H1 (cell line): ENCODE data around the gene EVI5. TPM values are rescaled to one million over a fixed set of nuclear protein-coding genes. Genes with fewer than 3 reads are reported as not detected.

Source experiments
- CTCF ChIA-PET: fragments of 300-600 bp; sonication (Branson Sonifier 250); formaldehyde crosslinking; loops from one replicate; lab custom pipeline; 2021; ENCODE audit not compliant: partially characterized antibody; lab: Charles Lee
- POLR2A ChIA-PET: fragments of 300-600 bp; sonication (Branson Sonifier 250); formaldehyde crosslinking; loops from one replicate; lab custom pipeline; 2021; ENCODE audit warnings: inconsistent platforms; ENCODE audit not compliant: partially characterized antibody; lab: Charles Lee
- DNase-seq, 2 experiments: peaks; one replicate each; pipeline versions ENCODE4 v3.0.0 to v3.0.0-alpha.2; 2010 to 2022; ENCODE audit warnings: low spot score in 2 of 2, low read depth in 1 of 2, mixed read lengths in 1 of 2
- FAIRE-seq: peaks from 2 replicates; lab custom pipeline; 2011; peaks lifted over from hg19 to GRCh38; lab: Jason Lieb, UNC
- H2AFZ ChIP-seq: 2 replicates; pipeline ENCODE4 v1.8.1; 2012; ENCODE audit warnings: low read length, inconsistent platforms
- H2AK5ac ChIP-seq: 2 replicates; pipeline ENCODE4 v1.6.1; 2013; ENCODE audit warnings: low read depth, low read length
- H2BK120ac ChIP-seq: replicated peaks from 2 replicates; pipeline ENCODE3; 2013; ENCODE audit warnings: low read depth, low read length, inconsistent platforms
- H2BK12ac ChIP-seq: 2 replicates; pipeline ENCODE4 v1.6.1; 2013; ENCODE audit warnings: low read depth, low read length
- H2BK15ac ChIP-seq: 2 replicates; pipeline ENCODE4 v1.6.1; 2013; ENCODE audit warnings: low read length
- H2BK20ac ChIP-seq: 2 replicates; pipeline ENCODE4 v1.6.1; 2013; ENCODE audit warnings: low read length
- H2BK5ac ChIP-seq: 2 replicates; pipeline ENCODE4 v1.6.1; 2013; ENCODE audit warnings: low read depth, low read length
- H3K14ac ChIP-seq: 2 replicates; pipeline ENCODE4 v1.6.1; 2013; ENCODE audit warnings: inconsistent platforms; ENCODE audit not compliant: insufficient read length
- H3K18ac ChIP-seq: 2 replicates; pipeline ENCODE4 v1.6.1; 2013; ENCODE audit warnings: low read length; ENCODE audit errors: extremely low read depth
- H3K23ac ChIP-seq: 2 replicates; pipeline ENCODE4 v1.6.1; 2013; ENCODE audit warnings: inconsistent platforms; ENCODE audit not compliant: insufficient read length
- H3K23me2 ChIP-seq: 2 replicates; pipeline ENCODE4 v1.6.1; 2013; ENCODE audit warnings: low read depth, low read length
- H3K27ac ChIP-seq: 2 replicates; pipeline ENCODE4 v1.6.1; 2011; ENCODE audit warnings: low read depth, low read length, inconsistent platforms
- H3K27me3 ChIP-seq, 4 experiments: replicated peaks in 1 of 4; 1 replicate in 1 of 4; 2 replicates in 3 of 4; pipeline versions ENCODE4 v1.6.1 to v1.8.1; 2011 to 2013; ENCODE audit warnings: low read length in 3 of 4, mild to moderate bottlenecking in 3 of 4, inconsistent platforms in 2 of 4, mixed read lengths in 2 of 4, moderate library complexity in 1 of 4; ENCODE audit not compliant: control insufficient read depth in 3 of 4, insufficient read depth in 3 of 4; ENCODE audit errors: extremely low read depth in 1 of 4
- H3K36me3 ChIP-seq, 4 experiments: 2 replicates each; pipeline versions ENCODE4 v1.6.1 to v1.8.1; 2011 to 2013; ENCODE audit warnings: mild to moderate bottlenecking in 4 of 4, low read length in 3 of 4, moderate library complexity in 2 of 4, control low read depth in 1 of 4, inconsistent platforms in 1 of 4; ENCODE audit not compliant: insufficient read depth in 4 of 4, control insufficient read depth in 2 of 4
- H3K4ac ChIP-seq: replicated peaks from 2 replicates; pipeline ENCODE3; 2013; ENCODE audit warnings: low read length, low read depth, mixed read lengths, inconsistent platforms; ENCODE audit not compliant: insufficient read length
- H3K4me1 ChIP-seq, 4 experiments: replicated peaks in 1 of 4; 1 replicate in 1 of 4; 2 replicates in 3 of 4; pipeline versions ENCODE4 v1.6.1 to v1.8.1; 2011 to 2013; ENCODE audit warnings: low read length in 3 of 4, inconsistent platforms in 2 of 4, mixed read lengths in 1 of 4; ENCODE audit not compliant: insufficient read depth in 4 of 4, control insufficient read depth in 3 of 4
- H3K4me2 ChIP-seq, 2 experiments: 2 replicates each; pipeline versions ENCODE4 v1.6.1 to v1.8.1; 2011 to 2013; ENCODE audit warnings: low read depth in 2 of 2, low read length in 2 of 2, control low read depth in 1 of 2, inconsistent platforms in 1 of 2, mild to moderate bottlenecking in 1 of 2; ENCODE audit not compliant: insufficient read depth in 1 of 2
- H3K4me3 ChIP-seq, 4 experiments: fragments of 200-600, 300-600 bp in 1 of 4; sonication (generic), shearing (Covaris generic), sonication (Bioruptor Twin) in 1 of 4; 2 replicates each; pipeline versions ENCODE4 v1.5.1 to v1.8.1; 2011 to 2016; ENCODE audit warnings: low read length in 4 of 4, low read depth in 3 of 4, control low read depth in 2 of 4, inconsistent platforms in 2 of 4, mild to moderate bottlenecking in 2 of 4, mixed read lengths in 1 of 4, moderate library complexity in 1 of 4; ENCODE audit not compliant: insufficient read depth in 2 of 4; ENCODE audit errors: extremely low read depth in 1 of 4
- H3K56ac ChIP-seq: replicated peaks from 2 replicates; pipeline ENCODE3; 2013; ENCODE audit warnings: low read depth, mild to moderate bottlenecking, mixed read lengths, low read length, inconsistent platforms; ENCODE audit not compliant: insufficient read length
- H3K79me1 ChIP-seq: 2 replicates; pipeline ENCODE4 v1.6.1; 2013; ENCODE audit warnings: low read depth, low read length, control low read depth
- H3K79me2 ChIP-seq, 2 experiments: 2 replicates each; pipeline versions ENCODE4 v1.6.1 to v1.8.1; 2012 to 2013; ENCODE audit warnings: low read length in 2 of 2, mild to moderate bottlenecking in 2 of 2, inconsistent platforms in 1 of 2; ENCODE audit not compliant: insufficient read depth in 2 of 2, control insufficient read depth in 1 of 2
- H3K9ac ChIP-seq, 4 experiments: replicated peaks in 1 of 4; 1 replicate in 1 of 4; 2 replicates in 3 of 4; pipeline versions ENCODE4 v1.6.1 to v1.8.1; 2011 to 2013; ENCODE audit warnings: low read depth in 3 of 4, low read length in 3 of 4, control low read depth in 2 of 4, mild to moderate bottlenecking in 2 of 4, moderate library complexity in 2 of 4, inconsistent platforms in 1 of 4; ENCODE audit errors: extremely low read depth in 1 of 4
- H3K9me3 ChIP-seq, 2 experiments: 2 replicates each; pipeline versions ENCODE4 v1.6.1 to v1.8.1; 2012 to 2013; ENCODE audit warnings: mild to moderate bottlenecking in 2 of 2, moderate library complexity in 2 of 2, control low read depth in 1 of 2, inconsistent platforms in 1 of 2, low read depth in 1 of 2, low read length in 1 of 2, mixed read lengths in 1 of 2; ENCODE audit not compliant: insufficient read depth in 2 of 2
- H4K20me1 ChIP-seq, 2 experiments: replicated peaks in 1 of 2; 2 replicates each; pipeline versions ENCODE3 to v1.8.1; 2011 to 2013; ENCODE audit warnings: inconsistent platforms in 2 of 2, low read length in 2 of 2, mild to moderate bottlenecking in 1 of 2; ENCODE audit not compliant: insufficient read depth in 2 of 2, control insufficient read depth in 1 of 2
- H4K5ac ChIP-seq: 2 replicates; pipeline ENCODE4 v1.6.1; 2013; ENCODE audit warnings: low read length, low read depth, mixed read lengths, inconsistent platforms; ENCODE audit not compliant: insufficient read length
- H4K8ac ChIP-seq: 2 replicates; pipeline ENCODE4 v1.8.0; 2013; ENCODE audit warnings: mild to moderate bottlenecking, moderate library complexity, low read length, inconsistent platforms; ENCODE audit not compliant: insufficient read depth; ENCODE audit errors: extremely low read depth
- H4K91ac ChIP-seq: replicated peaks from 2 replicates; pipeline ENCODE3; 2013; ENCODE audit warnings: low read length, mixed read lengths, inconsistent platforms; ENCODE audit not compliant: insufficient read length
- CBX8 ChIP-seq: fragments of 300-800, 300-1000 bp; sonication (generic); IDR thresholded peaks from 2 replicates; pipeline ENCODE4 v1.7.1; 2016; ENCODE audit warnings: low read depth, low read length, borderline replicate concordance
- CHD2 ChIP-seq: IDR thresholded peaks from 2 replicates; pipeline ENCODE4 v1.6.1; 2012; ENCODE audit warnings: low read length, improper control_type of control experiment
- KDM1A ChIP-seq: fragments of 200-600, 300-600 bp; sonication (generic); IDR thresholded peaks from 2 replicates; pipeline ENCODE4 v1.7.1; 2016; ENCODE audit warnings: mild to moderate bottlenecking, low read length, borderline replicate concordance
- MAFK ChIP-seq: IDR thresholded peaks from 2 replicates; pipeline ENCODE4 v1.6.1; 2012; ENCODE audit warnings: low read depth, mild to moderate bottlenecking, improper control_type of control experiment, low read length
- POU5F1 ChIP-seq: IDR thresholded peaks from 2 replicates; pipeline ENCODE4 v1.6.1; 2011; ENCODE audit warnings: low read depth, mild to moderate bottlenecking, low read length, moderate library complexity
- RBBP5 ChIP-seq: IDR thresholded peaks from 2 replicates; pipeline ENCODE4 v1.7.1; 2012; ENCODE audit warnings: low read depth, mild to moderate bottlenecking, inconsistent platforms, low read length, moderate library complexity, borderline replicate concordance
- SAP30 ChIP-seq: fragments of 300-600 bp; sonication (generic); IDR thresholded peaks from 2 replicates; pipeline ENCODE4 v1.7.1; 2012; ENCODE audit warnings: low read length, moderate library complexity, mild to moderate bottlenecking, inconsistent platforms; ENCODE audit not compliant: insufficient read depth, insufficient replicate concordance
- SIX5 ChIP-seq: IDR thresholded peaks from 2 replicates; pipeline ENCODE4 v1.6.1; 2011; ENCODE audit warnings: mild to moderate bottlenecking, low read depth, low read length
- SP1 ChIP-seq: IDR thresholded peaks from 2 replicates; pipeline ENCODE4 v1.6.1; 2011; ENCODE audit warnings: low read depth, low read length
- TBP ChIP-seq: IDR thresholded peaks from 2 replicates; pipeline ENCODE4 v1.6.1; 2011; ENCODE audit warnings: low read depth, low read length, improper control_type of control experiment
- WGBS, 2 experiments: shearing (Covaris generic) in 1 of 2; methylation state at CpG; one replicate each; pipeline versions ENCODE4 v1.1.6 to v1.1.7; 2013 to 2015; ENCODE audit warnings: low lambda C conversion rate in 2 of 2, mixed read lengths in 2 of 2, inconsistent platforms in 1 of 2, low coverage in 1 of 2, missing lambda C conversion rate in 1 of 2; ENCODE audit not compliant: insufficient replicate concordance in 2 of 2, insufficient coverage in 1 of 2, insufficient read length in 1 of 2; ENCODE audit errors: extremely low coverage in 1 of 2, missing lambda C conversion rate in 1 of 2; 5-methylcytosine and 5-hydroxymethylcytosine counted together
- polyA plus RNA-seq, 7 experiments: library from polyadenylated mRNA; depleted of rRNA in 3 of 7; stranded (reverse) in 5 of 7; unstranded in 2 of 7; fragments of >200 nt in 5 of 7; fragments of 200-250 nt in 2 of 7; gene quantifications; 1 replicate in 5 of 7; 2 replicates in 1 of 7; 4 replicates in 1 of 7; pipeline versions ENCODE4 v1.2.1 to v1.2.3, GENCODE V29; 2011 to 2013; ENCODE audit warnings: missing spikeins in 2 of 7, mixed read lengths in 2 of 7
- total RNA-seq: library from RNA; stranded (reverse); fragmentation: NEBNext Ultra II Directional; extraction: Animal tissue kit (Norgen Biotek cat#: 25700); gene quantifications from 2 replicates; pipeline ENCODE4 v1.2.1, GENCODE V29; 2021
- TF ChIP-seq, protein P1 (sequence below), 3 experiments: IDR thresholded peaks; 1 replicate in 2 of 3; 2 replicates in 1 of 3; pipeline versions ENCODE4 v1.5.1 to v1.6.1; 2011; ENCODE audit warnings: low read length in 3 of 3, mild to moderate bottlenecking in 3 of 3, inconsistent platforms in 2 of 3, low read depth in 1 of 3, moderate library complexity in 1 of 3; ENCODE audit not compliant: insufficient read depth in 1 of 3; ENCODE audit errors: control extremely low read depth in 1 of 3

EVI5 gene
- total and polyA plus RNA-seq, 2 of the 8 experiments (the other 6 are each of a cell fraction or from before 2014, with no cell fraction given): 1.7 to 13.7 TPM

DNA sequence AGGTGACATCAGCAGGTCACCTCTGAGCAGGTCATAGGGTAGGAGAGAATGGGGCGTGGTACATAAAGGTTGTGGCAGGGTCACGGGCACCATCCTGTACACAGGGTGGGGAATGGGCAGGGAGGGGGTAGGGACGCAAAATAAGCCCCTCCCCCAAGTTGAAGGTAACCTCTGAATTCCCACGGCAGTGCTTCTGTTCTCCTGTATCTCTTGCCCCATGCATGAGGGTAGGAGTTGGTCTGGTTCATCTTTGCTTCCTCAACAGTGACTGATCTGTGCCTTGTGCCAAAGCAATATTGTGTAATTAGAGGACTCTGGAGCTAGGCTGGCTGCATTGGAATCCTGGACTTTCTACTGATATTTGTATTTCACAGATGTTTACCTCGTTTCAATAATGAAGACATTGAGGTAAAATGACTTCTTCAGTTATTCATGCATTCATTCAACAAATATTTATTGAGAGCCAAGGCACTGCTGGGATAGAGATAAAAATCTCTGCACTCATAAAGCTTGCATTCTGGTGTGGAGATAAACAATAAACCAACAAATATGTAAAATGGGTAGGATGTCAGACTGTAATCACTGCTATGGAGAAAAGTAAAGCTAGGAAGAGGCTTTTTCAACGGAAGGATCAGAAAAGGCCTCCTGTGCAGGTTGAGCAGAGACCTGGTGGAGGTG, 279.8 kb downstream of the EVI5 start:
- Histone ChIP-seq H3K23ac (no peak overlapping the region), H3K23me2 (no peaks in the 10 kb centered on the region), H3K9ac (no peak overlapping the region), H3K4me3 (no peak overlapping the region), H3K56ac (no peak overlapping the region), H2BK5ac (no peak overlapping the region), H4K20me1 (no peaks in the 10 kb centered on the region), H3K79me2 (no peaks in the 10 kb centered on the region), H3K27me3 (no peaks in the 10 kb centered on the region), H2BK15ac (no peak overlapping the region), H3K14ac (no peak overlapping the region), H2BK12ac (no peak overlapping the region), H4K91ac (no peak overlapping the region), H2BK120ac (no peak overlapping the region), H4K8ac (no peak overlapping the region), H3K27ac (no peak overlapping the region), H3K36me3 (no peaks in the 10 kb centered on the region), H2AK5ac (no peak overlapping the region), H3K18ac (no peak overlapping the region), H3K4ac (no peak overlapping the region), H4K5ac (no peak overlapping the region), H3K4me2 (no peak overlapping the region), H2BK20ac (no peak overlapping the region), H3K9me3 (no peaks in the 10 kb centered on the region), H2AFZ (no peak overlapping the region), H3K4me1 (no peaks in the 10 kb centered on the region), H3K79me1 (no peaks in the 10 kb centered on the region)
- 82% methylated on average over 6 of the region's 6 CpGs; no CpG with 5 or more reads in 1 of the 2 experiments for WGBS, 2 experiments
- ChIA-PET CTCF (interaction anchor here (1.0 kb wide), 1 partner anchor 195 kb away, joined by 3 read pairs; no protein-coding TSS in a partner anchor), POLR2A (no interaction called here)
- DNase-seq (no peak), FAIRE-seq (no peak)
- no peak for TF ChIP-seq CHD2
- TF ChIP-seq TBP: no peak
- TF ChIP-seq CBX8: no peak
- TF ChIP-seq, protein P1, sequence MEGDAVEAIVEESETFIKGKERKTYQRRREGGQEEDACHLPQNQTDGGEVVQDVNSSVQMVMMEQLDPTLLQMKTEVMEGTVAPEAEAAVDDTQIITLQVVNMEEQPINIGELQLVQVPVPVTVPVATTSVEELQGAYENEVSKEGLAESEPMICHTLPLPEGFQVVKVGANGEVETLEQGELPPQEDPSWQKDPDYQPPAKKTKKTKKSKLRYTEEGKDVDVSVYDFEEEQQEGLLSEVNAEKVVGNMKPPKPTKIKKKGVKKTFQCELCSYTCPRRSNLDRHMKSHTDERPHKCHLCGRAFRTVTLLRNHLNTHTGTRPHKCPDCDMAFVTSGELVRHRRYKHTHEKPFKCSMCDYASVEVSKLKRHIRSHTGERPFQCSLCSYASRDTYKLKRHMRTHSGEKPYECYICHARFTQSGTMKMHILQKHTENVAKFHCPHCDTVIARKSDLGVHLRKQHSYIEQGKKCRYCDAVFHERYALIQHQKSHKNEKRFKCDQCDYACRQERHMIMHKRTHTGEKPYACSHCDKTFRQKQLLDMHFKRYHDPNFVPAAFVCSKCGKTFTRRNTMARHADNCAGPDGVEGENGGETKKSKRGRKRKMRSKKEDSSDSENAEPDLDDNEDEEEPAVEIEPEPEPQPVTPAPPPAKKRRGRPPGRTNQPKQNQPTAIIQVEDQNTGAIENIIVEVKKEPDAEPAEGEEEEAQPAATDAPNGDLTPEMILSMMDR (IDR thresholded peaks at IDR 0.05; ENCODE audit: control extremely low read depth in 1 of 3, insufficient read depth in 1 of 3, low read depth in 1 of 3, low read length in 3 of 3): no peak
- no peak for TF ChIP-seq RBBP5
- TF ChIP-seq MAFK: no peak
- TF ChIP-seq POU5F1: no peak
- TF ChIP-seq KDM1A: no peak
- TF ChIP-seq SAP30: no peak
- no peak for TF ChIP-seq SIX5
- no peak for TF ChIP-seq SP1
